Left cardiac atrium (tissue), 4 donors: ENCODE measurements around the gene GALNTL6. TPM values are rescaled to one million over a fixed set of nuclear protein-coding genes. Genes with fewer than 3 reads are reported as not detected.

ENCODE experiments used
- ATAC-seq, 2 donors: fragments of 200-7000 bp; cut with Tn5 transposase; one replicate each; pipeline ENCODE4 v1.9.1; 2020; ENCODE audit warnings: mild to moderate bottlenecking in 2 of 2, moderate library complexity in 2 of 2
- DNase-seq: peaks from one replicate; pipeline ENCODE4 v3.0.0-alpha.2; 2020
- intact Hi-C, 2 donors: fragments of 100-400 bp; cut with DNase I; formaldehyde crosslinking; loops; one replicate each; pipeline versions ENCODE4 v1.14.1 to v1.15.1; 2022 to 2023
- total RNA-seq, 2 donors: library from RNA; stranded (reverse); fragmentation: NEBNext Ultra II Directional; extraction: Animal tissue kit (Norgen Biotek cat#: 25700); gene quantifications; one replicate each; pipeline ENCODE4 v1.2.1, GENCODE V29; 2021
- donor health status: DM: no; HTN: yes; CAD: no.
- donor health status: DM: no; HTN: yes; CAD: no; lungs with severe emphysema.
- donor health status: DM: yes; HTN: yes; CAD: no.
- donor health status: Dilated cardiomyopathy.

GALNTL6 gene
- total RNA-seq, 2 donors from 2014 or later: not detected

- DNase-seq (no peak), ATAC-seq (no peak)
- intact Hi-C loops: no loop called here
Observed at GRCh38 chr4:172806841-172807240, 993.6 kb downstream of the GALNTL6 start.

GRCh38 chr4:172808196-172808595 is 995.0 kb downstream of the GALNTL6 start:
- DNase-seq (no peak), ATAC-seq (no peak)
- intact Hi-C loops: no loop called here

- DNase-seq: no peak
- no peak for ATAC-seq
- intact Hi-C loops: no loop called here
Observed at GRCh38 chr4:172809319-172809718, 996.1 kb downstream of the GALNTL6 start.

GRCh38 chr4:172813359-172813923 is 1000.2 kb downstream of the GALNTL6 start:
- no peak for DNase-seq
- intact Hi-C loops: no loop called here
- no peak for ATAC-seq

GRCh38 chr4:172815499-172816164 is 1002.4 kb downstream of the GALNTL6 start:
- ATAC-seq (no peak), DNase-seq (no peak)
- intact Hi-C loops: no loop called here

- intact Hi-C loops: no loop called here
- DNase-seq (no peak), ATAC-seq (no peak)
Observed at GRCh38 chr4:172818901-172819300, 1005.7 kb downstream of the GALNTL6 start.

GRCh38 chr4:172819353-172819752 is 1006.1 kb downstream of the GALNTL6 start:
- DNase-seq (no peak), ATAC-seq (no peak)
- intact Hi-C loops: no loop called here

- ATAC-seq: no peak
- intact Hi-C loops: no loop called here
Observed at GRCh38 chr4:172822331-172822730, 1009.1 kb downstream of the GALNTL6 start.

GRCh38 chr4:172826346-172826745 is 1013.1 kb downstream of the GALNTL6 start:
- DNase-seq: no peak
- no peak for ATAC-seq
- intact Hi-C loops: no loop called here

More at GRCh38 chr4:172822331-172822730, 1009.1 kb downstream of the GALNTL6 start:
- no peak for DNase-seq

- no peak for DNase-seq
- no peak for ATAC-seq
- intact Hi-C loops: no loop called here
Observed at GRCh38 chr4:172826861-172827260, 1013.7 kb downstream of the GALNTL6 start.

GRCh38 chr4:172830295-172830764 is 1017.1 kb downstream of the GALNTL6 start:
- DNase-seq (no peak), ATAC-seq (no peak)
- intact Hi-C loops: no loop called here

- ATAC-seq (no peak), DNase-seq (no peak)
- intact Hi-C loops: no loop called here
Observed at GRCh38 chr4:172836661-172837060, 1023.5 kb downstream of the GALNTL6 start.

- intact Hi-C loops: no loop called here
- no peak for ATAC-seq
- DNase-seq: no peak
Observed at GRCh38 chr4:172838111-172838510, 1024.9 kb downstream of the GALNTL6 start.

- ATAC-seq (no peak), DNase-seq (no peak)
- intact Hi-C loops: no loop called here
Observed at GRCh38 chr4:172838943-172839342, 1025.7 kb downstream of the GALNTL6 start.

- ATAC-seq (no peak), DNase-seq (no peak)
- intact Hi-C loops: no loop called here
Observed at GRCh38 chr4:172842779-172843178, 1029.6 kb downstream of the GALNTL6 start.

- ATAC-seq (no peak), DNase-seq (no peak)
- intact Hi-C loops: no loop called here
Observed at GRCh38 chr4:172843192-172843591, 1030.0 kb downstream of the GALNTL6 start.

GRCh38 chr4:172844556-172844955 is 1031.4 kb downstream of the GALNTL6 start:
- ATAC-seq (no peak), DNase-seq (no peak)
- intact Hi-C loops: no loop called here

- DNase-seq (no peak), ATAC-seq (no peak)
- intact Hi-C loops: no loop called here
Observed at GRCh38 chr4:172845281-172845680, 1032.1 kb downstream of the GALNTL6 start.

GRCh38 chr4:172850838-172851237 is 1037.6 kb downstream of the GALNTL6 start:
- intact Hi-C loops: no loop called here
- DNase-seq (no peak), ATAC-seq (no peak)

- intact Hi-C loops: no loop called here
- DNase-seq (no peak), ATAC-seq (no peak)
Observed at GRCh38 chr4:172851534-172851933, 1038.3 kb downstream of the GALNTL6 start.

GRCh38 chr4:172857026-172857425 is 1043.8 kb downstream of the GALNTL6 start:
- ATAC-seq: no peak
- intact Hi-C loops: no loop called here
- no peak for DNase-seq
